22Rv1 (cell line): Measurements from ENCODE around the gene LRRC15.

Experiments
- CTCF ChIP-seq: fragments of 450-650 bp; IDR thresholded peaks from 2 replicates; pipeline ENCODE4 v1.5.1; 2017; ENCODE audit warnings: mild to moderate bottlenecking
- ZFX ChIP-seq: fragments of 450-650 bp; IDR thresholded peaks from 2 replicates; pipeline ENCODE4 v1.6.1; 2017; ENCODE audit warnings: antibody characterized with exemption, borderline replicate concordance

- TF ChIP-seq CTCF, result no peak
- no peak for TF ChIP-seq ZFX
These were observed 4.0 kb downstream of the LRRC15 start for GRCh38 chr3:194365526-194365925.
